Stimulated activated CD4-positive, alpha-beta T cell treated with anti-CD3 and anti-CD28 coated beads, TNF-alpha, amount 100 ng/mL, for 24 hours (primary cell): Measurements from ENCODE around the gene LPGAT1.
"Not testable (repeated sequence)": the region's sequence is repeated elsewhere in the genome, so short reads cannot be mapped to it uniquely, and the experiment has no call there.

Experiments
- DNase-seq, 3 experiments: peaks; one replicate each; pipeline ENCODE4 v3.0.0-alpha.2; 2020; ENCODE audit warnings: low read depth in 3 of 3

LPGAT1 gene, protein sequence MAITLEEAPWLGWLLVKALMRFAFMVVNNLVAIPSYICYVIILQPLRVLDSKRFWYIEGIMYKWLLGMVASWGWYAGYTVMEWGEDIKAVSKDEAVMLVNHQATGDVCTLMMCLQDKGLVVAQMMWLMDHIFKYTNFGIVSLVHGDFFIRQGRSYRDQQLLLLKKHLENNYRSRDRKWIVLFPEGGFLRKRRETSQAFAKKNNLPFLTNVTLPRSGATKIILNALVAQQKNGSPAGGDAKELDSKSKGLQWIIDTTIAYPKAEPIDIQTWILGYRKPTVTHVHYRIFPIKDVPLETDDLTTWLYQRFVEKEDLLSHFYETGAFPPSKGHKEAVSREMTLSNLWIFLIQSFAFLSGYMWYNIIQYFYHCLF

DNA sequence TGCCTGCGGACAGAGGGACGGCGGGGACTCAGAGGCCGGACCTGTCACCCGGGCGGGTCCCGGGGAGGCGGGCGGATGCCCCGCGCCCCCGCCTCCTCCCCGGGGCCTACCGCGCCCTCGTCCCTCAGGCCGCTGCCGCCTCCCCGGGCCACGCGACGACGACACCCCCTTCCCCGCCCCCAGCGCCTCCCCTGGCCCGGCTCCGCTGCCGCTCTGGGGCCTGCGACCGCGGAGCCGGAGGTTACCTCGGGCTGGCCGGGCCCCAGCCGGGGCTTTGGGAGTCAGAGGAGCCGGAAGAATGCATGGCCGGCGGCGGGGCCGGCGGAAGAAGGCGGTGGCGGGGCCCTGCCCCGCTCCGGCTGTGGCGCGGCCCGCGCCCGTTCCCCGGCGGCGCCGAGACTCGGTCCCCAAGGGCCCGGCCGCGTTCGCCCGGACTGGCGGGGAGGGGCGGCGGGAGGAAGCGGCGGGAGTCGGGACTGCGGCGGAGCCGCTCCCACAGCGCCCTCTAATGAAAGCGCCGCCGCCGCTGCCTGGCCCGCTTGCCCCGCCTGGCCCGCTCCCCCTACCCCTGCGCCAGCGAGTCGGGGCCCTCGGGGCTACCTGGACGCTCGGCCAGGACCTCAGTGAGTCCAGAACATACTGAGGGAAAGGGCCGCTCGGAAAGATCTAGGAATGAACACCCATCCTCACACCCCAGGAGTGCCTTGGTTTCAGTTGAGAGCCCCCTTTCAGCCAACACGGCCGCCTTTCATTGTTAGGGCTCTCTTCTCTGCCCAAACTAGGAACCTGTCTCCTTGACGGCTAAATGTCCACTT lies at the start of gene LPGAT1:
Gene LPGAT1 (minus strand): TSS at position 436 of the 815 bp plus-strand sequence. CDS start 1,467 bp downstream, outside the sequence.
- peak; percentile 41 to 70 (median 43) for DNase-seq

DNA sequence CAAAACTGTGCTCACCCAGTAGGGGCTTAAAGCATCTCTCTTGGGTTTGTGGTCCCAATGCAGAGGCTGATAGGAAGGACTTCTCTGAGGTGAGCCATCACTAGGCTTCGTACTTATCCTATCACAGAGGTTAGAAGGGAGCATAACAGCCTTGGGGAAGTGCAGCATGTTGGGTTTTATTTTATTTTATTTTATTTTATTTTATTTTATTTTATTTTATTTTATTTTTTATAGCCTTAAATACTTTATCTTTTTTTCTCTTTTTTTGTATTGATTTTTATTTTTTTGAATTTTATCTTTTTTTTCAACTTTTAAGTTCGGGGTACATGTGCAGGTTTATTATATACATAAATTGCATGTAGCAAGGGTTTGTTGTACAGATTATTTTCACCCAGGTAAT lies 48.9 kb upstream of the LPGAT1 start:
- DNase-seq = no peak

DNA sequence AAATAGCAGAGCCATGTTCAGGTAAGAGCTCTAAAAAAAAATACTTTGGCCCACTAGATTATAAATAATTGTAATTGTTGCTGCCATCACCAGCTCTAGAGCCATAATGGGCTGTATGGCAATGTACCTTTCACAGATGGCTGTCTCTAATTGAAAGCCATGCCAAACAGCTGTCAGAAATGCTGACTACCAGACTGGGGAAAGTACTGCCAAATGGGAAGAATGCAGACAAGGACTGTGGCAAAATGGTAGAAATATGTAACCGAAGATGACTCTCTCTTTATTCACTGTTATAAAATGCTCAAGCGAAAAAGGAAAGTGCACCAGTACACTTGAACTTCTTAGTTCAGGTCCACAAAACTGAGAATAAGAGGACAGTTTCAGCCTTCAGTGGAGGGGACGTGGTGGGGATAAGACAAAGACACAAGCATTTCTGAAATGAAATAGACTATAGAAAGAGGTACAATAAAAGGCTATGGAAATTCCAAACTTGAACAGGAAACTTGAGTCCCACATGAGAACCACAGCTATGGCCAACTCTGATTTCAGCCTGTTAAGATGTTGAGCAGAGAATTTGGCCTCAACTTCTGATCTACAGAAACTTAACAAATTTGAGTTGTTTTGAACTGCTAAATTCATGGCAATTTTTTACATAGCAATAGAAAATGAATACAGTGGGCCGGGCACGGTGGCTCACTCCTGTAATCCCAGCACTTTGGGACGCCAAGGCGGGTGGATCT lies 46.5 kb upstream of the LPGAT1 start:
- no peak for DNase-seq

DNA sequence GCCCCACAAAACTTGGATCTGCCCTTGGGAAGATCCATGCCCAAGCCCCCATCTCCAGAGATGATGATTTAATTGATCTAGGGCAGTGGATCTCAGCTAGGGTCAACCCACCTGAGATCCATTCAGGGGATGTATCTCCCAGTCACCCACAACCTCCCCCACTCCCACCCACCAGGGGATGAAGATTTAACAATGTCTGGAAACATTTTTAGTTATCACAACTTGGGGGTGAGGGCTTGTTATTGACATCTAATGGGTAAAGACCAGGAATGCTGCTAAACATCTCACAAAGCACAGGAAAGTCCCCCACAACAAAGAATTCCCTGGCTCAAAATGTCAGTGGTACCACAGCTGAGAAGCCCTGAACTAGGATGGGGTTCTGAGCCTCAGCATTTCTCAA lies 45.0 kb upstream of the LPGAT1 start:
- DNase-seq = no peak

DNA sequence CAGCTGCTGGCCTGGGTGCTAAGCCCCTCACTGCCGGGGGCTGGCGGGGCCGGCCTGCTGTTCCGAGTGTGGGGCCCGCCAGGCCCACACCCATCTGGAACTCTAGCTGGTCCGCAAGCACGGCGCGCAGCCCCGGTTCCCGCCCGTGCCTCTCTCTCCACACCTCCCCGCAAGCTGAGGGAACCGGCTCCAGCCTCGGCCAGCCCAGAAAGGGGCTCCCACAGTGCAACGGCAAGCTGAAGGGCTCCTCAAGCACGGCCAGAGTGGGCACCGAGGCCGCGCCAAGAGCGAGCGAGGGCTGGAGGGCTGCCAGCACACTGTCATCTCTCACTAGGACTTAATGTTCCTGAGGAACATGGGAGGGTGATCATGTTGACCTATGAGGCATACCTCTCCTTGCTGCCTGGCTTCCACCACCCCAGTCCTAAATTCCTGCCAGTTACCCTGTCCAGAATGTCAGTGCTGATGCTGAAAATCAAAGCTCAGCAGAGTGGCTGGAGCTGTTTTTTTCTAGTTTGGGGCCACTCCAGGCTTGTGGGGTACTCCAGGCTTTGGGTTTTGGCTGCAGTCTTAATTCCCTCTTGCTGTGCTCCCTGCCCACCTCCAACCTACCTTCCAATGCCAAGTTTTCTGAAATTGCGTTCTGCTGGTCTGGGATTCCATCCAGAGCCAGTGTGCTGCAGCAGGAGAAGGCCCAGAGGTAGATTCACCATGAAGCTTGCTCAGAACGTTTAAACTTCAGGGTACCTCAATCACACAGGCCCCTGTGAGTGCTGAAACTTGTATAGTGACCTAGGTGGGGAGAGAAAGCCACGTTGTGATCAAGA lies 44.2 kb upstream of the LPGAT1 start:
- no peak for DNase-seq

DNA sequence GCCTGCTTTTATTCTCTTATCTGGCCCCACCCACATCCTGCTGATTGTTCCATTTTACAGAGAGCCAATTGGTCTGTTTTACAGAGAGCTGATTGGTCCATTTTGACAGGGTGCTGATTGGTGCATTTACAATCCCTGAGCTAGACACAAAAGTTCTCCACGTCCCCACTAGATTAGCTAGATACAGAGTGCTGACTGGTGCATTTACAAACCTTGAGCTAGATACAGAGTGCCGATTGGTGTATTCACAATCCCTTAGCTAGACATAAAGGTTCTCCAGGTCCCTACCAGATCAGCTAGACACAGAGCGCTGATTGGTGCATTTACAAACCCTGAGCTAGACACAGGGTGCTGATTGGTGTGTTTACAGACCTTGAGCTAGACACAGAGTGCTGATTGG lies 43.2 kb upstream of the LPGAT1 start:
- not testable (repeated sequence) for DNase-seq

DNA sequence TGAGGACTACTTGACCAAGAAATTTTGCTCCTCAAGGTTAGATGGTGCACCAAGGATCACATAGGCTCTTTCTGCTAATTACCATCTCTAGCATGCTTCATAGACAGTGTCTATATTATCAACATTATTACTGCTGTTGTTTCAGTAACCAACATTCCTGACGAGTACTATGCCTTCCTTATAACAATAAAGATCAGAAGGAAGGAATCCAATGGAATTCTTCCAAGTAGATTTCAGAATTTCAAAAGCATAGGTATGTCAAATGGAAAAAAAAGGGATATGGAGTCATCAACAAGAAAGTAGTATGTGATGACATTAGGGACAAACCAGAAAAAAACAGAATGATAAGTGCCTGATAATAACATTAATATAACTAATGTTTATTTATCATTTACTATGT lies 39.6 kb upstream of the LPGAT1 start:
- DNase-seq = no peak

DNA sequence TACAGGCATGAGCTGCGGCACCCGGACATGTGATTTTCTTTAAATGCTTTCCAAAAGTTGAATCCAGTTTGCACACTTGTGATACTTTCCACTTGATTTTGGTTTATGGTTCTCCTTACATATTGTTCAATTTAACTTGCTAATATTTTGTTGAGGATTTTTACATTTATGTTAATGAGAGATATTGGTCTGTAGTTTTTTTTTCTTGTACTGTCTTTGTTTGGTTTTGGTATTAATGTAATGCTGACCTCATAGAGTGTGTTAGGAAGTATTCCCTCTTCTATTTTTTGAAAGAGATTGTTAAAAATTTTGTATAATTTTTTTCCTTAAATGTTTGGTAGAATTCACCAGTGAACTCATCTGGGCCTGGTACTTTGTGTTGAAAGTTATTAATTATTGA lies 34.6 kb upstream of the LPGAT1 start:
- DNase-seq = no peak

DNA sequence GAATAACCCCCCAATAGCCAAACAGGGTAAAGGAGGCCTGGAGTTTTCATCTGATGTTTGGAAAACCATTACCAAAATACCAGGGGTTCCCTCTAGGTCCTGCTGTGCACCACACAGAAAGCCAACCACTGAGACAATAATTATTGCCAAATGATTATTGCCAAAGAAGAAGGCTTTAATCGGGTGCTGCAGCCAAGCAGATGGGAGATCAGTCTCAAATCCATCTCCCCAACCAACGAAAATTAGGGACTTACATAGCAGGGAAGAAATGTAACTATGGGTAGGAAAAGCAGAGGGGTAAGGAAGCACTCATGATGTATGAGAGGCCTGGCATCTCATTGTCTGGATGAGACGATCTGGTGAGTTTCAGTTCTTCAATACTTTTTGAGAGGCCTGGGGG lies 28.8 kb upstream of the LPGAT1 start:
- no peak for DNase-seq

DNA sequence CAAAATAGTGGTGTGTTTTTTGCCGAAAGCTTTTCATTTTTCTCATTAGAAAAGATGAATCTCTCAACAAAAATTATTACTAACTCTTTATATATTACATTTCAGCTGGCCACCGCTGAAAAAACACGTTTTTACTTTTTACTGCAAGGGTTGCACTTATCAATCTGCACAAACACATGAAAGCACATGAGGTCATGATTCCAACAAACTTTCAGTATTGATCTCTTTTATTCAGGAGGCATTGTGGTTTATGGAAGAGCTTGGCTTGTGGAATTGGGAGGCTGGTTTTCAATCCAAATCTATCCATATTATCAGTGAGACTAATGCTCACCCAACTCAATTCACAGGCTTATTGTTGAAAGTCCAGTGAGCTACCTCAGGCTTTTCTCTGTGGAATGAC lies 20.6 kb upstream of the LPGAT1 start:
- no peak for DNase-seq

DNA sequence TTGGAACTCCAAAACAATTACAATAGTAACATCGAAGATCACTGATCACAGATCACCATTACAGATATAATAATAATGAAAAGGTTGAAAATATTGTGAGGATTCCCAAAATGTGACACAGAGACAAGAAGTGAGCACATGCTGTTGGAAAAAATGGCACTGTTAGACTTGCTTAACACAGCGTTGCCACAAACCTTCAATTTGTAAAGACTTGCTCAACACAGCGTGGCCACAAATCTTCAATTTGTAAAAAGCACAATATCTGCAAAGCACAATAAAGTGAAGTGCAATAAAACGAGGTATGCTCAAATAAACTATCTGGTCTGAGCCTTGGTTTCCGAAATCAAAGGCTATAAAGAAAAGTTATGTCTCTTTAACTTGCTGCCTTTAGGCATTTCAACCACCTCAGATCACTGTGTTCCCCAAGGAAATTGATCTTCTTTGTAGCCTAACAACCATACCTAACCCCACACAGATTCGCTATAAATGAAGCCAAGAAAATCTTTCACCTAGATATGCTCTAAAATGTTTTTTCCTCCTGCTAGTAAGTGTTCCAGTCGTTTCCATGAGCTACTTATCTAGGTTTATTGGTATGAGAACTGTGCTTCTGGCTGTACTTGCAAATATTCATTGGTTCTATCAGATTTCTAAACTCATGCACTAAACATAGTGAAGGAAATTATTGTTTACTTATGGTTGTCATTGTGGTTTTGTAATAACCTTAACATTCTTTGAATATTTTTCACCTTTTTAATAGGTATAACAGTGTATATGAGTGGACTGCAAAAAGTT lies 13.1 kb upstream of the LPGAT1 start:
- no peak for DNase-seq

DNA sequence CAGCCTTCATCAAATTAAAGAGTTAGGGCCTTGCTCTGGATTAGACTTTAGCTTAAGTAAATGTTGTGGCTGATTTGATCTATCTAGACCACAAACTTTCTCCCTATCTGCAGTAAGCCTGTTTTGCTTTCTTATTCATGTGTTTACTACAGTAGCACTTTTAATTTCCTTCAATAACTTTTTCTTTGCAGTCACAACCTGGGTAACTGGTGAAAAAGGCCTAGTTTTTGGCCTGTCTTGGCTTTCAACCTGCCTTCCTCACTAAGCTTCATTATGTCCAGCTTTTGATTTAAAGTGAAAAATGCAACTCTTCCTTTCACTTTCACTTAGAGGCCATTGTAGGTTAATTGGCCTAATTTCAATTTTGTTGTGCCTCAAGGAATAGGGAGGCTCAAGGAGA lies 12.5 kb upstream of the LPGAT1 start:
- no peak for DNase-seq

DNA sequence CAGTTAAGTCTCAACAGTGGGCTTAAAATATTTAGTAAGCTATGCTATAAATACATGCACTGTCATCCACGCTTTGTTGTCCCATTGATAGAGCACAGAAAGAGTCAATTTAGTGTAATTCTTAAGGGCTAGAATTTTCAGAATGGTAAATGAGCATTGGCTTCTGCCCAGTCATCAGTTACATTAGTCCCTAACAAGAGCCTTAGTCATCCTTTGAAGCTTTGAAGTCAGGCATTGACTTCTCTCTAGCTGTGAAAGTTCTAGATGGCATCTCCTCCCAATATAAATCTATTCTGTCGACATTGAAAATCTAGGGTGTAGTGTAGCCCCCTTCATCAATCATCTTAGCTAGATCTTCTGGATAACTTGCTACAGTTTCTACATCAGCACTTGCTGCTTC lies 12.0 kb upstream of the LPGAT1 start:
- DNase-seq = no peak

DNA sequence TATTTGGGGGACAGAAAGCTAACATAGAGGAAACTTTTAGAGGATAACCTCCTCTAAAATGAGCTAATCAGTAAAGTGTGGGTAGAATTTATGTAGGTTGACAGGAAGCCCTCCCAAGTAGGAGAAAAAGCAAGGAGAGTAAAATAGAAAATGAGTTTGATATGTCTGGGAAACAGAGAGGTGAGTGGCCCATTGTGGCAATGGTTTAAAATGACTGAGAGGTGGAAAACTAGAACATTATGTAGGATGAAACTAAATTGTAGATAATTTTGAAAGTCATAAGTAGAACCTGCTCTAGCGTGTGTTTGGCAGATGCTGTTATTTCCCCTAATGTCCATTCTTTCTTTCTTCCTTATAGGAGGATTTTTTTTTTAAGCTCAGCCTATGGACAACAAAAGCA lies 8.5 kb upstream of the LPGAT1 start:
- DNase-seq = no peak

DNA sequence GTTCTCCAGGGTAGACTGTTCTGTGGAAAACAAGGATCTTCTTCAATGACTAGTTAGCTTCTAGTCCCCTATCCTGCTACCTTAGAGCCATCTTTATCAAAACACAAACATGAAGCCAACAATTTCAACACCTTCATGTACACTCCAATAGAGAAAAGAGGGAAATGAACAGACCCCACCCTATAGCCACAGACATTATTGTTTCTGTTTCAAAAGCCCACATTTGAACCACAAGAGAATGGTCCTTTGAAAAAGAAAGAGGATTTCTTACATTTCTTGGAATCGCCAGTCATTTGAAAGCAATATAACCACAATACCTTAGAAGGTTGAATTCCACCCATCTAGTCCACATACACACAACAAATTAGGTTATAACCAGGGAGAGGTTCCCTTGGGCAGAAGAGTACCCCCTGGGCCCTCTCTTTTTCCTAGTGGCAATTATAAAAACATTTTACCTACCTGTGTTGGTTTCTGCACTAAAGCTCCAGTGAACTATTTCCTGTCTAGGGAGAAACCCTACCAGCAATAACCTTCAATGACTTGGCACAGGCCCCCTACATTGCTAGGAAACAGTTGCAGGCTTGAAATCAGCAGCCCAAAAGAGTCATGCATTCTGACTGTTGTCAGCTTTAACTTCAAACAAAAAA lies 2.7 kb upstream of the LPGAT1 start:
- no peak for DNase-seq

DNA sequence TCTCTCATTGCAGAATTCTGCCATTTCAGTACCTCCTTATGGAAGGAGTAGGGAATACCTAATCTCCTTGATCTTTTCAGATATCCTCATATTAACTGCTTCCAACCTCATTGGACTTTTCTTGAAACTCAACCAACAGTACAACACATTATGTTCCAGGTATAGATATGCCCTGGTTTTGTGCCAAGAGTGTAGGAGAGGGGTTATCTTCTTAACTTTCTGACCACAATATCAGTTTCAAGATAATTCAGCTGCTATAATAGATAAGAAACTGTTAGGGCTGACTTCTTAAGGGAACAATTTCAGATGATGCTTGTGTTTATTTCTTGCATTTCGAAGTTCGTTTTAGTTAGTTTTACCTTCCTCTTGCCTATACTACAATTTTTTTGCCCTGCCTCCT lies 2.1 kb upstream of the LPGAT1 start:
- no peak for DNase-seq

DNA sequence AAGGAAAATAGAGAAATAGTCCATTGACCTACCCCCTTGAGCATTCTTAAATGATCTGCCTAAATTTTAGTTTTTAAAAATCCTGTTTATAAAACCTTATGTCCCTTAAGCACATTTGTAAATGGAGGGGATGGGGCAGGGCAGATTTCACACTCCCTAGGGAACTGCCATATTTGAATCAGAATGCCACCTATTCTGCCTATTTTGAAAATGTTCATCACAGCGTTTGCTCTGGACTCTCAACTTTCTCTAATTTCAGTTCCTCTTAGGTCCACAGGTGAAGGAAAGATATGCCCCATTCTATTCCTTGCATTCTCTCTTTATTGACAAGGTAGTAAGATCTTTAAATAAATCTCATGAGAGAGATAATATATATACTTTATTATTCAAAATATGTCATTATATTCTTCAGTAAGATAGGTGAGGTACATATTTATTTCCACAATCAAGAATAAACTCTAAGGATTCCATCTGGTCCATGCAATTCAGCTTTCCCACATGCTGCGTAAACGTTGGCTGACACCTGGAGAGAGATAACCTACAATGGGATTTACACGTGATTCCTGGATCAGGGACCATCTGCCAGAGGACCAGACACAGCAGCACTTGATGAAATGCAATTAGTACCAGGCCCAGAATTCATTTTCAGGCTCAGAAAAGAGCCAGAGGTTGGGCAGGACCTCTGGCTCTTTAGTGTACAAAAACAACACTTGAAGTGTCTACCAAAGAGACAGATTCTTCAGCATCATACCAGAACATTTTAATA lies 1.2 kb upstream of the LPGAT1 start:
- no peak for DNase-seq

DNA sequence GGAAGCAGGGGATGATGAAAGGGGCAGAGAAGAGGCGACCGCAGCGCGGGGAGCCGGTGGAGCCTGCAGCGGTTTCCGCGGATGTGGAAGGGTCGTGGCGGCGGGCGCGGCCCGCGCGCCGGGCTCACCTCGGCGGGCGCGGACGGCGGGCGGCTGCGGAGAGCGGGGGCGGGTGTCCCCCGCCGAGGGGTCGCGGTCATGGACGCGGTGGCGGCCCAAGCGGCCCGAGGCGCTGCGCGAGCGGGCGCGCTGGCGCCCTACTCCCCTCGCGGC lies 572 bp downstream of the LPGAT1 start:
- peak in 1 of 3 experiments; percentile 13 for DNase-seq

DNA sequence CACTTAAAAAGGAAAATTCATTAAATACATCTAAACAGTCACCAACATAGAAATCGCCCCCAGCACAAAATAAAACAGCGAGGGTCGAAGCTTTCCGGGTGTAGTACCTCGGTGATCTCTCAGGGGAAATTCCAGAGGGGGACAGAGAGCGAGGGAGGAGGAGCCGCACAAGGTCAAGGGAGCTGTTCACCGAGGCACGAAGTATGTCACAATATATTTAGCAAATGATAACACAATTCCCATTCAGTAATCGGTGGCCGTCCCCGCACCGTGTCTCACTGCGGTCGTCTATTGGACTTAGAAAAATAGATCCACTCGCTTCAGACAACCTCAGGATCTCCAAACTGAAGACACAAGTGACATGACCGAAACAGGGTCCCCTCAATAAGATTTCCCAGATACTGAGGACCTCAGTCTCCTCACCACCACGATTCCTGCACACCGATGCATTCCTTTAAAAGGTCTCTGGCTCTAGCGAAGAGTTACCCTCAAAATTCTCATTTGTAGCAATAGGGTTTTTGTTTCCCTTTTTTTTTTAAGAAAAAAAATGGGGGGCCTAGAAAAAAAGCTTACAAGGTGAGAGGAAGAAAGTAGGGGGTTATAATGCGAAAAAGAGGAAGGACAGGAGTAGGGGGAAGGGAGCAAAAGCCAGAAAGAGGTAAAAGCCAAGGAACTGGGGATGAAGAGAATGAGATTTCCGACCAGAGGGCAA lies 1.1 kb downstream of the LPGAT1 start:
- no peak for DNase-seq
